Left ventricle myocardium inferior (tissue), 1 donor: ENCODE measurements around the gene COPG2. TPM values are rescaled to one million over a fixed set of nuclear protein-coding genes. Genes with fewer than 3 reads are reported as not detected.

Experiments
- DNase-seq: peaks from one replicate; pipeline ENCODE4 v3.0.0-alpha.2; 2020
- H3K27ac ChIP-seq: fragments of 200-600 bp; replicated peaks from 2 replicates; pipeline ENCODE4 v1.8.0; 2021
- H3K27me3 ChIP-seq: fragments of 200-600 bp; 2 replicates; pipeline ENCODE4 v1.8.0; 2021; ENCODE audit warnings: low read depth
- H3K36me3 ChIP-seq: fragments of 200-600 bp; 2 replicates; pipeline ENCODE4 v1.8.0; 2021
- H3K4me1 ChIP-seq: fragments of 200-600 bp; 2 replicates; pipeline ENCODE4 v1.8.0; 2021
- H3K4me3 ChIP-seq: fragments of 200-600 bp; 2 replicates; pipeline ENCODE4 v1.8.0; 2021; ENCODE audit warnings: mild to moderate bottlenecking, moderate library complexity
- H3K9me3 ChIP-seq: fragments of 200-600 bp; replicated peaks from 2 replicates; pipeline ENCODE4 v1.8.0; 2021
- CTCF ChIP-seq: fragments of 200-600 bp; IDR thresholded peaks from 2 replicates; pipeline ENCODE4 v1.8.0; 2021; ENCODE audit warnings: antibody characterized with exemption, mild to moderate bottlenecking, borderline replicate concordance
- intact Hi-C: fragments of 100-400 bp; cut with micrococcal nuclease; formaldehyde crosslinking; loops from one replicate; pipeline ENCODE4 v1.11.0; 2022
- total RNA-seq: library from RNA; stranded (reverse); fragmentation: NEBNext Ultra II Directional; extraction: Animal tissue kit (Norgen Biotek cat#: 25700); gene quantifications from one replicate; pipeline ENCODE4 v1.2.1, GENCODE V29; 2021
- donor health status: DM: no; HTN: yes; CAD: no; lungs with severe emphysema.

Gene COPG2
- total RNA-seq, 1 donor from 2014 or later = 16.9 TPM

DNA sequence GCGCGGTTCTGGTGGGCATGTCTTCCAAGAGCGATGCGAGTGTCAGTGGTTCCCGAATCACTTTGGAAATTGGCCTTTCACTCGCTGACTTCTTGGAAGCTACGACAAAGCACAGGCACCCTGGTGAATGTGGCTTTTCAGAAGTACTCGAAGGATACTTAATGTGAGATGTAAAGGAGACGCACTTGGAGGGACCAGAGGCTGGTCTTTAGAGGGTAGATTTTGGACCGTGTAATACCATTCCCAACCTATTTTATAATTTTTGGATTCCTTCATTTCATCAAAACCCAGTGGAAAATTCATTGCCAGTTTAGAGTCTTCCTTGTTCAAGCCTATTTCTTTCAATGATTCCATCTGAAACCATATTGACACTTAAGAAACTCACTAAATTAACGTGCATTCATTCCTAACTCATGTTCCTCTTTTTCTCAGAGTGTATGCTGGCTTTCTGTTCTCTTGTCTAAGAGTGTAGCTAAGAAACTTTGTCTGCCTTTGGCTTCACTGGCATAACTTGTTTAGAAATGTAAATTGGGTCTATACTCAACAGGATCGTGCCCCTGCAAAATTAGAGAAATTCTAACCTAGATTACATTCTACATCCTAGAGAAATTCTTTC is 645 bp upstream of the COPG2 start:
- no peak for TF ChIP-seq CTCF
- peaks cover 26% of the 10 kb centered on the region for H3K4me1 ChIP-seq
- H3K27me3 ChIP-seq = no peaks in the 10 kb centered on the region
- H3K36me3 ChIP-seq = peaks cover 6% of the 10 kb centered on the region
- peak overlapping the region; percentile 85 for H3K4me3 ChIP-seq
- H3K9me3 ChIP-seq = no peaks in the 10 kb centered on the region
- intact Hi-C loops = no loop called here
- DNase-seq = no peak
- H3K27ac ChIP-seq = peak overlapping the region; percentile 95

DNA sequence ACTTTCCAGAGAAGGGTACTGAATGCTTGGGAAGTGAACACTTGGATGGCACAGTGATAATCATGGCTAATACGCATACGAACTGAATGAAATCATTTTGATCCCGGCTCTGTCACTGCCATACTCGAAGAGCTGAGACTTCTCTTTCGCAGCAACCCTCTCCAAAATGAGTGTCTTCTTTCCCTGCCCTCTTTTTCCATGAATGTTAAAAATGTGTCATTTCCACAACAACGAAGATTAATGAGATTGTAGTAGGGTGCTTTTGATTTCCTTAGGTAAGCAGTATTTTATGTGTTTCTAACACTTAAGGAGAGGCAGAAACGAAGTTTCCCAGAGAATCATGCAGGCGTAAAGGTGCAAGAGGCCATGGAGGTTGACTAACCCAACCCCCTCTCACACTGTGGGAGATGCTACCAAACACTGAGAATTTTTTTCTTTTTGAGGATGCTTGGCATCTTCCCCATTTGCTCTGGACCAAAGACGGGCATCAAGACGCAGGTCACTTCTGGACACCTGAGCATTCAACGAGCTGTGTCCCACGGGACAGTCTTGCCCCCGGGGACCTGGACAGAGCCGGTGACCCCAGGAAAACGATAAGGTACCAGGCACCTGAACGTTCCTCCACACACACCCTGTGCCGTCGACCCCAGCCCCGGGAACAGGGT is 823 bp downstream of the COPG2 start:
- Histone ChIP-seq H3K4me3 (peak overlapping the region; percentile 85), H3K27me3 (no peaks in the 10 kb centered on the region), H3K4me1 (peaks cover 26% of the 10 kb centered on the region), H3K36me3 (peaks cover 10% of the 10 kb centered on the region), H3K9me3 (no peaks in the 10 kb centered on the region), H3K27ac (peak overlapping the region; percentile 95)
- TF ChIP-seq CTCF = no peak
- no peak for DNase-seq
- intact Hi-C loops = no loop called here

DNA sequence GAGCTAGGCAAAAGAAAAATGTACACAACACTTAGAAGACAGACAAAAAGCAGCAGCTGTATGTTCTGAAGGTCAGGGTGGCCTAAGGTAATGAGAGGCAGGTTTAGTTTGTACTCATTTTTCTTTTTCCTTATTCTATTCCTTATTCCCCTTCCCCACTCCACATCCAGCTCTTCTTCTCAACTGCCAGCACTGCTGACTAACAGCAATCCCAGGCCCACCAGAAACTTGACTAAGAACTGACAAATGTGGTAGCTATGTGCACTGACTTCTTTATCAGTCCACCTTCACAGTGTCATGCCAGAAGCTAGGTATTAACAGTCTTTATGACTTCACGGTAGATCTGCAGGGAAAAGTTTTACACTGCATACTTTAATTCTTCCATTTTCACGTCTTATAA is 6.1 kb downstream of the COPG2 start:
- Histone ChIP-seq H3K27ac (no peak overlapping the region), H3K4me3 (no peak overlapping the region), H3K4me1 (peaks cover 4% of the 10 kb centered on the region), H3K36me3 (peaks cover 38% of the 10 kb centered on the region), H3K27me3 (no peaks in the 10 kb centered on the region), H3K9me3 (no peaks in the 10 kb centered on the region)
- TF ChIP-seq CTCF = no peak
- no peak for DNase-seq
- intact Hi-C loops = no loop called here

DNA sequence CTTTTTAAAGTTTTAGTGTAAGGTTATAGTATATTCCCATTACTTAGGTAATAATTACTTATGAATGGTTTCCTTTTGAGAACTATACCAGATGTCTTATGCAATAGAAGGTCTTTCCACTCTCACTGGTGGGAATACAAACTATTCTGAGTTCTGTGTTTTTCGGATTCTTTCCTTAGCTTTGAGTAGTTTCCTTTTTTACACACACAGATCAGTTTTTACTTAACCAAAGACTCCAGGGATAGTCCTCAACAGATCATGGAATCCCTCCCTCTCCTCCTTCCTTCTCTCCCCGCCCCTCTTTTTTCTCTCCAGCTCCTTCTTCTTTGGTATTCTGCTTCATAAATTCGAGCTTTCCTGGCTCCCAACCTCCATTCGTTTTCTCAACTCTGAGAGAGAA is 13.3 kb downstream of the COPG2 start:
- Histone ChIP-seq H3K9me3 (no peaks in the 10 kb centered on the region), H3K4me1 (peaks cover 7% of the 10 kb centered on the region), H3K27ac (peak overlapping the region; percentile 48), H3K36me3 (peaks cover 16% of the 10 kb centered on the region), H3K4me3 (no peak overlapping the region), H3K27me3 (no peaks in the 10 kb centered on the region)
- intact Hi-C loops = no loop called here
- DNase-seq = no peak
- no peak for TF ChIP-seq CTCF

GRCh38 chr7:130654850-130655249 is 13.7 kb downstream of the COPG2 start:
- H3K27ac ChIP-seq = peak overlapping the region; percentile 48
- no peak for DNase-seq
- no peaks in the 10 kb centered on the region for H3K27me3 ChIP-seq
- no peak overlapping the region for H3K4me3 ChIP-seq
- peaks cover 16% of the 10 kb centered on the region for H3K36me3 ChIP-seq
- TF ChIP-seq CTCF = no peak
- H3K9me3 ChIP-seq = no peaks in the 10 kb centered on the region
- peaks cover 7% of the 10 kb centered on the region for H3K4me1 ChIP-seq
- intact Hi-C loops = no loop called here
